GM04504 (cell line): ENCODE measurements around the gene CAPN9.
"Not testable (repeated sequence)": the region's sequence is repeated elsewhere in the genome, so short reads cannot be mapped to it uniquely, and the experiment has no call there.

Source experiments
- DNase-seq: peaks from one replicate; pipeline ENCODE4 v3.0.0-alpha.2; 2012; ENCODE audit warnings: low read depth

Gene CAPN9

GRCh38 chr1:230824919-230825721 is 77.9 kb downstream of the CAPN9 start:
- peak; percentile 54 for DNase-seq

GRCh38 chr1:230825761-230826160 is 78.6 kb downstream of the CAPN9 start:
- no peak for DNase-seq

GRCh38 chr1:230826166-230826875 is 79.1 kb downstream of the CAPN9 start:
- no peak for DNase-seq

- DNase-seq = no peak
These were observed 80.0 kb downstream of the CAPN9 start for GRCh38 chr1:230827081-230827681.

GRCh38 chr1:230827801-230828200 is 80.6 kb downstream of the CAPN9 start:
- no peak for DNase-seq

GRCh38 chr1:230828421-230828820 is 81.2 kb downstream of the CAPN9 start:
- DNase-seq = no peak

- DNase-seq = no peak
These were observed 84.6 kb downstream of the CAPN9 start for GRCh38 chr1:230831771-230832170.

GRCh38 chr1:230832476-230832875 is 85.3 kb downstream of the CAPN9 start:
- DNase-seq = no peak

- no peak for DNase-seq
These were observed 86.3 kb downstream of the CAPN9 start for GRCh38 chr1:230833511-230833910.

GRCh38 chr1:230834292-230834691 is 87.1 kb downstream of the CAPN9 start:
- no peak for DNase-seq

- no peak for DNase-seq
These were observed 89.2 kb downstream of the CAPN9 start for GRCh38 chr1:230836347-230836746.

- no peak for DNase-seq
These were observed 89.6 kb downstream of the CAPN9 start for GRCh38 chr1:230836793-230837192.

GRCh38 chr1:230839173-230839572 is 92.0 kb downstream of the CAPN9 start:
- no peak for DNase-seq

GRCh38 chr1:230842801-230843200 is 95.6 kb downstream of the CAPN9 start:
- DNase-seq = no peak

- DNase-seq = no peak
These were observed 96.5 kb downstream of the CAPN9 start for GRCh38 chr1:230843503-230844309.

- DNase-seq = no peak
These were observed 97.4 kb downstream of the CAPN9 start for GRCh38 chr1:230844561-230844960.

- DNase-seq = not testable (repeated sequence)
These were observed 98.0 kb downstream of the CAPN9 start for GRCh38 chr1:230845184-230845583.

GRCh38 chr1:230848235-230848634 is 101.0 kb downstream of the CAPN9 start:
- no peak for DNase-seq

GRCh38 chr1:230849451-230850224 is 102.5 kb downstream of the CAPN9 start:
- peak; percentile 87 for DNase-seq

- DNase-seq = no peak
These were observed 103.4 kb downstream of the CAPN9 start for GRCh38 chr1:230850547-230850946.

- DNase-seq = no peak
These were observed 104.1 kb downstream of the CAPN9 start for GRCh38 chr1:230851291-230851691.
